ENCODE measurements around the gene WDR75.

DNA sequence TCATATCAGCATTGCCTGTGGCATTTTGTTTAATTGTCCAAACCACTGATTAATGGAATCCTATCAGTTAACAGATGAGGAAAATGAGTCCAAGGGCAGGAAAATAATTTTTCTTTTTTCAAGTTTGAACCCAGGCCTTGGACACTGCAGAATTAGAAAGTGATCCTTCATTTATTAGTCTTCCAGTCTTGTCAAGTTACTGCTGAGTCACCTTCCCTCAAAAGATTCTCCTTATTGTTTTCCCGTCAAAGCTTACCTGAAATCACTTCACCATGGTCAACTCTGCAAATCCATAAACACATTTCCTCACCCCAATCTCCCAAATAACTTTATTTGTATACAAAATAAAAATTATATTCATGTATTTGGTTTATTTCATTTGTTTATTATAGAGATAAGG is 57.9 kb downstream of the WDR75 start:
- TF ChIP-seq ZNF274 (IDR thresholded peaks at IDR 0.05; ENCODE audit: low read depth, low read length): no peak
- TF ChIP-seq YY1 (IDR thresholded peaks at IDR 0.05; ENCODE audit: insufficient read depth, insufficient read length): no peak
